GM11168 (cell line): ENCODE results near the gene DNAJC12.

Experiments
- in situ Hi-C: fragments of 300-500 bp; cut with MboI; formaldehyde crosslinking; loops from one replicate; pipeline ENCODE4 v1.12.0; 2022; ENCODE audit warnings: low sequenced_read_pairs; ENCODE audit not compliant: unreplicated experiment

The DNAJC12 gene

GRCh38 chr10:67801118-67801517 is 36.9 kb downstream of the DNAJC12 start:
- in situ Hi-C loops = no loop called here

- in situ Hi-C loops = no loop called here
Measured at GRCh38 chr10:67794909-67795460, 43.0 kb downstream of the DNAJC12 start.

GRCh38 chr10:67794256-67794655 is 43.7 kb downstream of the DNAJC12 start:
- in situ Hi-C loops = no loop called here

- in situ Hi-C loops = no loop called here
Measured at GRCh38 chr10:67793313-67793712, 44.7 kb downstream of the DNAJC12 start.

GRCh38 chr10:67792653-67793052 is 45.3 kb downstream of the DNAJC12 start:
- in situ Hi-C loops = no loop called here

GRCh38 chr10:67790534-67791408 is 47.2 kb downstream of the DNAJC12 start:
- in situ Hi-C loops = no loop called here

- in situ Hi-C loops = no loop called here
Measured at GRCh38 chr10:67789769-67790168, 48.2 kb downstream of the DNAJC12 start.

- in situ Hi-C loops = no loop called here
Measured at GRCh38 chr10:67788028-67788886, 49.7 kb downstream of the DNAJC12 start.

- in situ Hi-C loops = no loop called here
Measured at GRCh38 chr10:67785098-67785497, 52.9 kb downstream of the DNAJC12 start.

- in situ Hi-C loops = loop anchor here (5.0 kb wide), 1 partner anchor 87 kb away; the partner anchor contains the start of gene CTNNA3
Measured at GRCh38 chr10:67784474-67784873, 53.5 kb downstream of the DNAJC12 start.

GRCh38 chr10:67783606-67784294 is 54.2 kb downstream of the DNAJC12 start:
- in situ Hi-C loops = loop anchor here (5.0 kb wide), 1 partner anchor 86 kb away; the partner anchor contains the start of gene CTNNA3

GRCh38 chr10:67782530-67782929 is 55.5 kb downstream of the DNAJC12 start:
- in situ Hi-C loops = loop anchor here (5.0 kb wide), 1 partner anchor 85 kb away; the partner anchor contains the start of gene CTNNA3

- in situ Hi-C loops = loop anchor here (5.0 kb wide), 1 partner anchor 84 kb away; the partner anchor contains the start of gene CTNNA3
Measured at GRCh38 chr10:67780759-67781538, 57.0 kb downstream of the DNAJC12 start.

- in situ Hi-C loops = loop anchor here (5.0 kb wide), 1 partner anchor 83 kb away; the partner anchor contains the start of gene CTNNA3
Measured at GRCh38 chr10:67780204-67780621, 57.8 kb downstream of the DNAJC12 start.

- in situ Hi-C loops = loop anchor here (5.0 kb wide), 1 partner anchor 82 kb away; the partner anchor contains the start of gene CTNNA3
Measured at GRCh38 chr10:67779465-67780203, 58.4 kb downstream of the DNAJC12 start.

GRCh38 chr10:67776371-67776770 is 61.6 kb downstream of the DNAJC12 start:
- in situ Hi-C loops = no loop called here

- in situ Hi-C loops = no loop called here
Measured at GRCh38 chr10:67775279-67775678, 62.7 kb downstream of the DNAJC12 start.

- in situ Hi-C loops = no loop called here
Measured at GRCh38 chr10:67772894-67773511, 65.0 kb downstream of the DNAJC12 start.
